ENCODE results near the gene BID.

GRCh38 chr22:17769716-17770082 lies 4.6 kb downstream of the BID start:
- no peak for TF ChIP-seq CTCF (IDR thresholded peaks at IDR 0.05; ENCODE audit: low read length)
- no peak for TF ChIP-seq EZH2 (IDR thresholded peaks at IDR 0.05; ENCODE audit: borderline replicate concordance, low read length)
